Keratinocyte (primary cell): Measurements from ENCODE around the gene NINJ2. TPM values are rescaled to one million over a fixed set of nuclear protein-coding genes. Genes with fewer than 3 reads are reported as not detected.

Experiments used
- DNase-seq: peaks from one replicate; pipeline ENCODE4 v3.0.0-alpha.2; 2011; ENCODE audit warnings: low read depth, missing footprints, low spot score
- FAIRE-seq: peaks from 2 replicates; lab custom pipeline; 2011; peaks lifted over from hg19 to GRCh38; lab: Jason Lieb, UNC
- H2AFZ ChIP-seq: 2 replicates; pipeline ENCODE4 v1.6.0; 2012; ENCODE audit warnings: low read length, control low read depth, inconsistent platforms; ENCODE audit not compliant: control insufficient read depth
- H3K27ac ChIP-seq: 2 replicates; pipeline ENCODE4 v1.5.1; 2011; ENCODE audit warnings: low read length; ENCODE audit not compliant: control insufficient read depth, insufficient read depth
- H3K27me3 ChIP-seq: 3 replicates; pipeline ENCODE4 v1.6.0; 2011; ENCODE audit warnings: low read length; ENCODE audit not compliant: control insufficient read depth, insufficient read depth; ENCODE audit errors: extremely low read depth
- H3K36me3 ChIP-seq, 2 experiments: 2 replicates in 1 of 2; 3 replicates in 1 of 2; pipeline ENCODE4 v1.5.1; 2011; ENCODE audit warnings: low read length in 2 of 2, mild to moderate bottlenecking in 1 of 2; ENCODE audit not compliant: control insufficient read depth in 2 of 2, insufficient read depth in 2 of 2; ENCODE audit errors: extremely low read depth in 1 of 2
- H3K4me1 ChIP-seq: 3 replicates; pipeline ENCODE4 v1.5.1; 2011; ENCODE audit warnings: low read length; ENCODE audit not compliant: control insufficient read depth, insufficient read depth; ENCODE audit errors: extremely low read depth
- H3K4me2 ChIP-seq: 3 replicates; pipeline ENCODE4 v1.6.0; 2011; ENCODE audit warnings: low read depth, low read length; ENCODE audit not compliant: control insufficient read depth, insufficient read depth; ENCODE audit errors: extremely low read depth
- H3K4me3 ChIP-seq, 3 experiments: fragments of 200-600 bp in 1 of 3; sonication (generic) in 1 of 3; 2 replicates in 2 of 3; 3 replicates in 1 of 3; pipeline ENCODE4 v1.5.1; 2011 to 2016; ENCODE audit warnings: low read length in 3 of 3, mild to moderate bottlenecking in 3 of 3, control low read depth in 2 of 3, inconsistent platforms in 1 of 3, low read depth in 1 of 3, mixed read lengths in 1 of 3, mixed run types in 1 of 3, moderate library complexity in 1 of 3; ENCODE audit not compliant: control insufficient read depth in 2 of 3, insufficient read depth in 2 of 3; ENCODE audit errors: extremely low read depth in 1 of 3
- H3K79me2 ChIP-seq: 2 replicates; pipeline ENCODE4 v1.6.0; 2012; ENCODE audit warnings: low read length; ENCODE audit not compliant: control insufficient read depth, insufficient read depth
- H3K9ac ChIP-seq: 3 replicates; pipeline ENCODE4 v1.6.0; 2011; ENCODE audit warnings: low read length; ENCODE audit not compliant: control insufficient read depth, insufficient read depth; ENCODE audit errors: extremely low read depth
- H3K9me1 ChIP-seq: 3 replicates; pipeline ENCODE4 v1.6.0; 2011; ENCODE audit warnings: low read length; ENCODE audit not compliant: control insufficient read depth, insufficient read depth; ENCODE audit errors: extremely low read depth
- H3K9me3 ChIP-seq: 2 replicates; pipeline ENCODE4 v1.5.1; 2012; ENCODE audit warnings: low read depth, low read length; ENCODE audit not compliant: control insufficient read depth
- H4K20me1 ChIP-seq: 3 replicates; pipeline ENCODE4 v1.6.0; 2011; ENCODE audit warnings: low read length; ENCODE audit not compliant: control insufficient read depth, insufficient read depth; ENCODE audit errors: extremely low read depth
- CTCF ChIP-seq, 3 experiments: IDR thresholded peaks in 1 of 3; conservative IDR thresholded peaks in 1 of 3; optimal IDR thresholded peaks in 1 of 3; 2 replicates in 2 of 3; 3 replicates in 1 of 3; pipeline versions ENCODE3 to v1.5.1; 2011; ENCODE audit warnings: low read length in 3 of 3, mild to moderate bottlenecking in 3 of 3, moderate library complexity in 2 of 3, control low read depth in 1 of 3, inconsistent platforms in 1 of 3; ENCODE audit not compliant: insufficient read depth in 2 of 3; ENCODE audit errors: extremely low read depth in 1 of 3
- EZH2 ChIP-seq: IDR thresholded peaks from one replicate; pipeline ENCODE4 v1.6.1; 2012; ENCODE audit warnings: inconsistent platforms, mild to moderate bottlenecking, low read length, moderate library complexity
- dilution Hi-C: fragments of 300-500 bp; cut with MboI; formaldehyde crosslinking; loops from one replicate; pipeline ENCODE4 v1.7.0; 2020; ENCODE audit warnings: low sequenced_read_pairs; ENCODE audit not compliant: extremely low pct_ligation_motif_present
- polyA plus RNA-seq, 5 experiments: library from polyadenylated mRNA; depleted of rRNA in 3 of 5; stranded (reverse) in 3 of 5; stranded (forward) in 1 of 5; unstranded in 1 of 5; fragments of >200 nt; gene quantifications; 1 replicate in 1 of 5; 2 replicates in 3 of 5; 3 replicates in 1 of 5; pipeline versions ENCODE4 v1.2.1 to v1.2.3, GENCODE V29; 2011 to 2012; ENCODE audit warnings: missing spikeins in 2 of 5, low read depth in 1 of 5, low replicate concordance in 1 of 5

Gene NINJ2
- polyA plus RNA-seq, 1 donor (not counting 4 experiments of a cell fraction or from before 2014, with no cell fraction given) = 0.58 TPM

DNA sequence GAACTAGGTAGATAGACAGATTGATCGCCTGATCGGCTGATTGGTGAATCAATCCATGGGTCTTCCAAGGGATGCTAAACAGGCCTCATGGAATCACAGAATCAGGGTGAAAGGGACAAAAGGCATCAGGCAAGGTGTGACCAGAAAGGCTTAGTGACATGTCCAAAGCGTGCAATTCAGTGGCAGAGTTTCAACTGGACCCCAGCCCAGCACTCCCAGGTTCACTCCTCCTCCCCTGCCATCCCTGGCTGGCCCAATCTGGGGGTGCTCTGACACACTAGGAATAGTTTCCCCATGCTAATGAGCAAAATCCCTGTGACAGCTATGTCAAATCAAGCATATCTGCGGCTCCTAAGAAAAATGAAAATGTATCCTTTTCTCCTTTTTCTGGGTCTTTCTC lies 50.4 kb downstream of the NINJ2 start:
- no peak overlapping the region for H2AFZ ChIP-seq
- H3K27ac ChIP-seq = no peak overlapping the region
- H3K27me3 ChIP-seq = no peaks in the 10 kb centered on the region
- no peak overlapping the region for H3K9ac ChIP-seq
- FAIRE-seq (no peak), DNase-seq (no peak)
- no peaks in the 10 kb centered on the region for H3K9me3 ChIP-seq
- H3K4me2 ChIP-seq = no peak overlapping the region
- H3K4me1 ChIP-seq = peaks cover 21% of the 10 kb centered on the region
- dilution Hi-C loops = no loop called here
- TF ChIP-seq EZH2 = no peak
- no peak for TF ChIP-seq CTCF (optimal IDR thresholded peaks at IDR 0.05 in 1 of 3, IDR thresholded peaks at IDR 0.05 in 1 of 3, conservative IDR thresholded peaks at IDR 0.05 in 1 of 3; ENCODE audit: extremely low read depth in 1 of 3, insufficient read depth in 2 of 3, low read length in 3 of 3)
- no peaks in the 10 kb centered on the region for H4K20me1 ChIP-seq
- no peak overlapping the region for H3K4me3 ChIP-seq
- H3K36me3 ChIP-seq = no peaks in the 10 kb centered on the region
- H3K9me1 ChIP-seq = peaks cover 2% of the 10 kb centered on the region
- no peaks in the 10 kb centered on the region for H3K79me2 ChIP-seq

- Histone ChIP-seq H3K9ac (no peak overlapping the region), H4K20me1 (no peaks in the 10 kb centered on the region), H3K27ac (no peak overlapping the region), H3K9me1 (peaks cover 2% of the 10 kb centered on the region), H3K4me3 (no peak overlapping the region), H3K36me3 (no peaks in the 10 kb centered on the region), H3K79me2 (no peaks in the 10 kb centered on the region), H3K4me2 (no peak overlapping the region), H3K9me3 (no peaks in the 10 kb centered on the region), H3K27me3 (no peaks in the 10 kb centered on the region), H3K4me1 (peaks cover 26% of the 10 kb centered on the region), H2AFZ (no peak overlapping the region)
- FAIRE-seq = no peak
- TF ChIP-seq EZH2 (no peak), CTCF (optimal IDR thresholded peaks at IDR 0.05 in 1 of 3, IDR thresholded peaks at IDR 0.05 in 1 of 3, conservative IDR thresholded peaks at IDR 0.05 in 1 of 3; ENCODE audit: extremely low read depth in 1 of 3, insufficient read depth in 2 of 3, low read length in 3 of 3) (no peak)
- dilution Hi-C loops = no loop called here
- no peak for DNase-seq
Measured at GRCh38 chr12:612293-612692, 51.0 kb downstream of the NINJ2 start.
